GM18867 (cell line): ENCODE results near the gene EBNA1BP2.
"Not testable (repeated sequence)": the region's sequence is repeated elsewhere in the genome, so short reads cannot be mapped to it uniquely, and the experiment has no call there.

Source experiments
- ATAC-seq: cut with Tn5 transposase; IDR thresholded peaks from one replicate; pipeline ENCODE4 v1.9.1; 2021; ENCODE audit warnings: mild to moderate bottlenecking, moderate library complexity; ENCODE audit not compliant: unreplicated experiment

The EBNA1BP2 gene, protein sequence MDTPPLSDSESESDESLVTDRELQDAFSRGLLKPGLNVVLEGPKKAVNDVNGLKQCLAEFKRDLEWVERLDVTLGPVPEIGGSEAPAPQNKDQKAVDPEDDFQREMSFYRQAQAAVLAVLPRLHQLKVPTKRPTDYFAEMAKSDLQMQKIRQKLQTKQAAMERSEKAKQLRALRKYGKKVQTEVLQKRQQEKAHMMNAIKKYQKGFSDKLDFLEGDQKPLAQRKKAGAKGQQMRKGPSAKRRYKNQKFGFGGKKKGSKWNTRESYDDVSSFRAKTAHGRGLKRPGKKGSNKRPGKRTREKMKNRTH

GRCh38 chr1:43171876-43172526 lies at the start of gene EBNA1BP2, which contains the start of gene CFAP57:
EBNA1BP2 (minus strand) TSS chr1:43172290; CDS start chr1:43172118, 172 bp downstream.
CFAP57 (plus strand) TSS chr1:43172330; CDS start chr1:43172754, 424 bp downstream.
- peak; percentile 86 for ATAC-seq

GRCh38 chr1:43221797-43222196 lies 49.7 kb upstream of the EBNA1BP2 start:
- no peak for ATAC-seq

DNA sequence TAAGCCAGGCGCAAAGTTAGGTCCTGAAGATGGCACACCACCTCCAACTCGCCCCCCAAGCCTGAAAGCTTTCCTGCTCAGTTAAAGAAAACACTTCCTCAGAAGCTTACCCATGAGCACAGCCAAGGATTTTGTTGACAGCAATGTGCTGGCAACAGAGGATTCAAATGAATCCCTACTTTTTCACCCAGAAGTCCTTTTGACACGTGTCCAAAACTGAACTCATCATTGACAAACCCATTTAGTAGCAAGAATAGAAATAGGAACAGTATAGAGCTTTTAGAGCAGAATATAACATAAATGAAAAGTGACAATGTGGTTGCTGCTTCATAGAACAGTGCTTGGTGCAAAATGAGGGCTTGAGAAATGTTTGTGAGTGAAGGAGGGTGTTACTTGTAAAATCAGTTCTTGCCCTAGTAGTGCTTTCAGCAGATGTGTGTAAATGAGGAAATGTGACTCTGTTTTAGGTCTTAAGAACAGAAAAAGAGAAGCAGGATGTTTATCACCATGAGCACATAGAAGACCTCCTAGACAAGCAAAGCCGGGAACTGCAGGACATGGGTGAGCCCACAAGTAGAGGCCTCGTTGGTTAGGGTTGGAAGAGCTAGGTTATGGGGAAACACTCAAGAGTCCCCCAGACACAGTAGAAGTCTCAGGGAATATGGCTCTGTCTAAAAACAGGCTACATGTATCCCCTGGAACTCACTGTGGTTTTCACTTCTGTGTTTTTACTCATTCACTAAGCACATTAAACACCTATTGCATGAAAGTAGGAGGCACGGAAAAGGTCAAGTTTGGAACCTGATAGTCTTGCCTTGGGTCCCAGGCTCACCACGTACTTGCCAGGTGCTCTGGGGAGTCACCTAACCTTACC lies 49.1 kb upstream of the EBNA1BP2 start:
- peak; percentile 65 for ATAC-seq

- ATAC-seq: no peak
Observed at GRCh38 chr1:43217747-43218146, 45.7 kb upstream of the EBNA1BP2 start.

DNA sequence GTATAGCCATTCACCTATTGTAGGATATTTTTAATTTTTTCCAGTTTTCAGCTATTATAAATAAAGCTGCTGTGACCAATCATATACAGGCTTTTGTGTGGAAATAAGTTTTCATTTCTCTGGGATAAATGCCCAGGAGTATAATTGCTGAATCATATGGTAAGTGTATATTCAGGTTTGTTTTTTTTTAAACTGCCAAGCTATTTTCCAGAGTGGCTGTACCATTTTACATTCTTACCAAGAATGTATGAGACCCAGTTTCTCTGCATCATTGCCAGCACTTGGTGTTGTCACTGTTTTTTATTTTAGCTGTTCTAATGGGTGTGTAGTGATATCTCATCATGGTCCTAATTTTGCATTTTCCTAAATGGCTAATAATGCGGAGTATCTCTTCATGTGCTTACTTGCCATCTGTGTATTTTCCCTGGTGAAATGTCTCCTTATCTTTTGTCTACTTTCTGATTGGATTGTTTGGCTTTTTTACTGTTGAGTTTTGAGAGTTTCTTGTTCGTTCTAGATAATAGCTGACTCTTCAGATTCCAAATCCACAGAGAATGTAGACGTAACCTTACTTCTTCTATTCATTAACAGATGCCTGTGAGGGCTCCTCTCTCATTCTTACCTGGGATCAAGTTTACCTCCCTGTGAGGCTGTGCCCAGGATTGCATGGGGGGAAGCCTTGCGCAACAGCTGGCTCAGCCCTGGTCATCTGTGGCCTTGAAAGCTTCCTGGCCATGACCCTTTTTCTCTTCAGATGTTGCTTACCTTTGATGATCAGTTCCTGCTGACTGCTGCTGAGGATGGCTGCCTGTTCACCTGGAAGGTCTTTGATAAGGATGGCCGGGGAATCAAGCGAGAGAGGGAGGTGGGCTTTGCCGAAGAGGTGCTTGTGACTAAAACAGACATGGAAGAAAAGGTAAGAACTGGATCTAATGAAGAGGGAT lies 42.7 kb upstream of the EBNA1BP2 start:
- ATAC-seq: no peak

DNA sequence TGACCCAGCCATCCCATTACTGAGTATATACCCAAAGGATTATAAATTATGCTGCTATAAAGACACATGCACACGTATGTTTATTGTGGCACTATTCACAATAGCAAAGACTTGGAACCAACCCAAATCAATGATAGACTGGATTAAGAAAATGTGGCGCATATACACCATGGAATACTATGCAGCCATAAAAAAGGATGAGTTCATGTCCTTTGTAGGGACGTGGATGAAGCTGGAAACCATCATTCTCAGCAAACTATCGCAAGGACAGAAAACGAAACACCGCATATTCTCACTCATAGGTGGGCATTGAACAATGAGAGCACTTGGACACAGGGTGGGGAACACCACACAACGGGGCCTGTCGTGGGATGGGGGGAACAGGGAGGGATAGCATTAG lies 36.2 kb upstream of the EBNA1BP2 start:
- not testable (repeated sequence) for ATAC-seq

DNA sequence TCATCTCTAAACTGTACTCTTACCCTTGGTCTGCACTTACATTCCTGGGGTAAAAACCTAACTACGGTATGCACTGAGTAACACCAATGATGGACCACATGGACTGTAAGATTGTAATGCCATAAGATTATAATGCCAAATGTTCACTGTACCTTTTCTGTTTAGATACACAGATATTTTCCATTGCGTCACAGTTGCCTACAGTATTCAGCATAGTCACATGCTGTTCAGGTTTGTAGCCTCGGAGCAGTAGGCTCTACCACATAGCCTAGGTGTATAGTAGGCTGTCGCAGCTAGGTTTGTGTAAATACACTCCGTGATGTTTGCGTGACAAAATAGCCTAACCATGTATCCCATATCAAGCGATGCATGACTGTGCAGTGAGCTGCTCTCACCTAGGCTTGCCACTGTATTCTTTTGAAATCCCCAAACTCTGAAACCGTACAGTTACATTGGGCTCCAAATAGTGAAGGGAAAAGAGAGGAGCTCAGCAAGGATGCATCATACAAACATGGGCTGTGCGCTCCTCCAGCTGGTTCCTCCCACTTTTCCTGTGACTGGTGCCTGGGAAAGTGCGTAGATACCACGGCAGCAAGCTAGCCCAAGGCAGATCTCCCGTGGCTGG lies 35.3 kb upstream of the EBNA1BP2 start:
- no peak for ATAC-seq

DNA sequence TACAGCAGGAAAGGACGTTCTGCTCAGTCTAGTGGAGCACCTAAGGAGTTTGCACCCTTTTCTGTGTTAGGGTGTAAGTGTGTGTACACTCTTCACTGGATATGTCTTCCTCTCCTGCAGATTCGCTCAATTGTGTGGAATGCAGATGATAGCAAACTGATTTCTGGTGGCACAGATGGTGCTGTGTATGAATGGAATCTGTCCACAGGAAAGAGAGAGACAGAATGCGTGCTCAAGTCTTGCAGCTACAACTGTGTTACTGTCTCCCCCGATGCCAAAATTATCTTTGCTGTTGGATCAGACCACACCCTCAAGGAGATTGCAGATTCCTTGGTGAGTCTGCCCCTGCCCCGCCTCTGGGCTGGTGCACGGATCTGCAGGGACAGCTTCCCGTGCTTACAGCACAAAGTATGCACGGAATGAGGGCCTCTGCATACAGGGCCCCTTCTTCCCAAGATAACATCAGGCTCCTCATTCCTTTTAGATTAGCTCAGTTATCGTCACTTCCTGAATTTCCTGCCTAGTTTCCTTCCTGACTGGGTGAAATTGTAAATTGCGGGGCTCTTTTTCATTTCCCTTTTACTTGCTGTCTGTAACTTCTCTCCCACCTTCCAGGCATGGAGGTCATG lies 34.6 kb upstream of the EBNA1BP2 start:
- ATAC-seq: no peak

GRCh38 chr1:43205671-43206070 lies 33.6 kb upstream of the EBNA1BP2 start:
- ATAC-seq: no peak

- no peak for ATAC-seq
Observed at GRCh38 chr1:43204394-43204793, 32.3 kb upstream of the EBNA1BP2 start.

DNA sequence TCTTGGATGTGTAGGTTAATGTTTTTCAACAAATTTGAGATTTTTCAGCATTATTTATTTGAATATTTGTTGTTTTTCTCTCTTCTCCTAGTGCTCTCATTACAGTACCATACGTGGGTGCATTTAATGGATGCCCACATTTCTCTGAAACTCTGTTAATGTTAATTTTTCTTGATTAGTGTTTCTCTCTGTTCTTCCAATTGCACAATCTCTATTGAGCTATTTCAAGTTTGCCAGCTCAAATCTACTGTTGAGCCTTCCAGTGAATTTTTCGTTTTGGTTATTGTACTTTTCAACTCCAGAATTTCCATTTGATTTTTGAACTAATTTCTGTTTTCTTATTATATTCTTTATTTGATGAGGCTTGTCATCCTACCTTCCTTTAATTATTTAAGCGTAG lies 31.8 kb upstream of the EBNA1BP2 start:
- ATAC-seq: no peak

DNA sequence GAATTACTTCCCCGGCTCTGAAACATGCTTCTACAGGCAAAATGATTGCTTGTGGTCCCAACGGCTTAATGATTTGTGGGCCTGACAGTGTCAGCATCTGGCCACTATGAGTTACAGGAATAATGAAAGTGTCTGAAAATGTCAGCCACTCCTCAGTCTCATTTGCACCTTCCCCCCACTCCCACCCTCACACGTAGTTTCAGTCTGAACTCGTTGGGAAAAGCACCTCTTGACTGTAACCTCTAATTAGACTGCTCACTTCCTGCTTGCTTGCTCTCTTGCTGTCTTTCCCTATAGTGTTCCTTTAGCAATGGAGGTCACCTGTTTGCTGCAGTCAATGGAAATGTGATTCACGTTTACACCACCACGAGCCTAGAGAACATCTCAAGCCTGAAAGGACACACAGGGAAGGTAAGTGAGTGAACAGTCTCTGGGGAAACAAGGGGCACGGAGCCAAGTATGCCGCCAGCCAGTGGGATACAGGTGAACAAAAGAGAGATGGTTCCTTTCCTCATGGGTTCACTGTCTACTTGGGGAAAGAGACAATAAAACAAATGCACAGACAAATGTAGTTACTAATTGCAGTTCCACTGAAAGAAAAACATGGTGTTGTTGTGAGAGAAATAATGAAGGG lies 27.1 kb upstream of the EBNA1BP2 start:
- ATAC-seq: peak; percentile 46

DNA sequence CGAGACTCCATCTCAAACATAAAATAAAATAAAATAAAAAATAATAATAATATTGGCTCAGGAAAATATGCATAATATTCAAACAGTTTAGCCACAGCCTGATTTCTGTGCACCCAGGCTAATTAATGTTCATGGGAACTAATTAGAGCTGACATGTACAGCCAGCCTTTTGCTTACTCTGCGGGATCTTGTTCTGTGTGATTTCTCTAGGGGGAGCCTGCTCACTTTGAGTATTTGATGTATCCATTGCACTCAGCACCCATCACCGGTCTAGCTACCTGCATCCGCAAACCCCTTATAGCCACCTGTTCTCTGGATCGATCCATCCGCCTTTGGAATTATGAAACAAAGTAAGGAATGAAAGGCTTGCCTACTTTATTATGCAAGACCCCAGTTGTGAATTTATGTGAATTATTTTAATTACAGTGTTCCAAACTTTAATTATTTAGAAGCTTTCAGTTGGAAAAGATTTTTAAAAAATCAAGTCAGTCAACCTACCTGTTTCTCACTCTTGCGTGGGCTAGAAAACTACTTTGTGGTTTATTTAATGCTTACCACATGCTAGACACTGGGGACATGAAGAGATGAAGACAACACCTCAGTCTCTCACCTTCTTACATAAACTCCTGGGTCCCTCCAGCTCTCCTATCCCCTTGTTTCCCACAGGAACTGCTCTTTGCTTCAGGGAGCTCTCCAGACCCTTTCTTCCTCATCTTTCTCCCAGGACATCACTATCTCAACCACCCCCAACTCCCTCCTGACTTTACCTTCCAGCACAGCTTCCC lies 25.4 kb upstream of the EBNA1BP2 start:
- no peak for ATAC-seq

GRCh38 chr1:43194509-43194908 lies 22.4 kb upstream of the EBNA1BP2 start:
- ATAC-seq: no peak

- ATAC-seq: no peak
Observed at GRCh38 chr1:43188106-43188505, 16.0 kb upstream of the EBNA1BP2 start.

DNA sequence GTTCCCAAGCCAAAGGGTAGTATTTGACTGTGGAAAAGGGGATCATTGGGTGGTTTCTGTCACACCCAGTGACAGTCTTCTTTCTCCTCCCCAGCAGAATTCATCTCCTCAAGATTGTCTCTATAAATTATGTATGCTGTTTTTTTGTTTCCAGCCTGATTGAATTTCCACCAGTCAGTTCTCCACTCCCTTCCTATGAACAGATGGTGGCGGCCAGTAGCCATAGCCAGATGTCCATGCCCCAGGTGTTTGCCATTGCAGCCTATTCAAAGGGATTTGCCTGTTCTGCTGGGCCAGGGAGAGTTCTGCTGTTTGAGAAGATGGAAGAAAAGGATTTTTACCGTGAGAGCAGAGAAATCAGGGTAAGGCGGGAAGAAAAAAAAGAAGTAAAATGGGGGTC lies 12.9 kb upstream of the EBNA1BP2 start:
- ATAC-seq: no peak

DNA sequence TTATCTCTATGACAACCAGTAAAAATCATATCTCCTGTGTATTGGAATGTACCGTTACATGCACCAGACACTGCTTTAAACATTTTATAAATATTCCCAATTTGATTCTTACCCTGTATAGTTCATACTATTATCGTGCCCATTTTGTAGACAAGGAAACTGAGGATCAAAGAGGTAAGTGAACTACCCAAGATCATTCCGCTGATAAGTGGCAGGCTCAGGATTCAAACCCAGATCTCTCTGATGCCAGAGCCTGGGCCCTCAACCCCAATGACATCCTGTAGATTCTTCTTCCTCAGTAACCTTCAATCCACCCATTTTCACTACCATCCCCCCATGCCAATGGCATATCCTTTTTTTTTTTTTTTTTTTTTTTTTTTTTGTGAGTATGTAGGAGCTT lies 12.3 kb upstream of the EBNA1BP2 start:
- ATAC-seq: no peak

DNA sequence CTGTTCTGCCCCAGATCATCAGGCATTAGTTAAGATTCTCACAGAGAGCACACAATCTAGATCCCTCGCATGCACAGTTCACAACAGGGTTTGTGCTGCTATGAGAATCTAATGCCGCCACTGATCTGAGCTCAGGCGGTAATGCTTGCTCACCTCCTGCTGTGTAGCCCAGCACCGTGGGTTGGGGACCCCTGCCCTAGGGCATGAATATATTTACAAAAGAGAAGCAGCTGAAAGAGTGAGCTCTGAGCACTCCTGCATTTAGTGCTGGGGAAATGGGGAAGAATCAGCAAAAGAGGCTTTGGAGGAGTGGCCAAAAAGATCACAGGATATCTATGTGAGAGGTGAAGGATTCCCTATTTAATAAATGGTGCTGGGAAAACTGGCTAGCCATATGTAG lies 5.6 kb upstream of the EBNA1BP2 start:
- ATAC-seq: no peak
